Stromal cell of bone marrow (primary cell): Measurements from ENCODE around the gene GPRC6A.

Experiments used
- DNase-seq: peaks from one replicate; pipeline ENCODE4 v3.0.0-alpha.2; 2012; ENCODE audit warnings: low read depth

Gene GPRC6A

DNA sequence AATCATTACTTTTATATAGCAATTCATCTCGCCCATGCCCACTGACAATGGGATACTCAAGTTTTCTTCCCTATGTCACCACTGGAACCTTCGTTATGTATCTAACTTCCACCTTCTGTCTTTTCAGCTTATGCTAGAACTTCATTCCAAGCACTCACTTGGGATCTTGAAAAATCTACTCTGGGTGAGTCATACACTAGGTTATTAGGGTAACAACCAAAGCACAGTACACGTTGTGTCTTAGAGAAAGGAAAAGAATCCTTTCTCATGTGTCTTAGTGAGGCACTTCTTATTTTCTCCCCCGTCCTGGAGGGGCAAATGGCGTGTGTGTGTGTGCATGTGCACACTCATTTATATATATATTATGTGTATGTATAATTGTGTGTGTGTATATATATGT is 45.0 kb downstream of the GPRC6A start:
- DNase-seq: no peak

DNA sequence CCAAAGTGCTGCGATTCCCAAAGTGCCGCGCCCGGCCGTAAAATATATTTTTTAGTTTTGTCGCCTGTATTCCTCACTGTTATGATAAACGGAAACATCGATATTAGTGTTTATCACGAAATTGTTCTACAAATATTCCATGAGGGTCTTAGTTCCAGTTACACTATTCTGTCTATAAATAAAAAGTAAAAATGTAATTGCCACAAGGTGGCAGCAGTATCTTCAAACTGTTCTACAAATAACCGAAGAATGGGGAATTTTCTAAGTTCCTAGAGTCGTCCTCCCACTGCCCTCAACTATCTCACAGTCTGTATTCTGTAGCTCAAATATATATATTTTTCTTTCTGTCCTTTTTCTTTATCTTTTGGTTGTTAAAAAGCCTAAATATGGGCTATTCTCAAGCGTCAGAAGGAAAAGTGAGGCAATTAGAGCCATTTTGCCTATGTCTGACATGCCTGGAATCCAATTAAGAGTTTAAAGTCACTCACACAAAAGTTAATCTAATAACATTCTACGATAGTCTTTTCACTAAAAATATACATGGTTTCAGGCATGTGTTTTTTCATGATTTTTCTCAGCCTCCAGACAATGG is 49.2 kb downstream of the GPRC6A start:
- peak; percentile 12 for DNase-seq

DNA sequence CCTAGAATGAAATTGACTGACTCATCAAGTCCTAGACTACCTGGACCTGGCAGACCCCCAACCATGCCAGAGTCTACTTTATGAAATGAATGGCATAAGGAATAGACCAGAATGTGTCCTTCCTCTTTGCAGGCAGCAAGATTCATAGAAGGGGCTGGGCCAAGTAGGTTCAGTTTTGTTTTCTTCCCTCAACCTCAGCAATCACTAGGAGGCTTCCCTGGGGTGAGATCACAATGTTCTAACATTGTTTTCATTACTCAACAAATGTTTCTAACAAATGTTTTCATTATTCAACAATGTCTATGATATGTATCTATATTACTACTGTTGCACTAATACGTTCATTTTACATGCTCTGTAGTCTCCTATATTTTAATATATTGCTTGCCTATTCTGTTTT is 55.0 kb downstream of the GPRC6A start:
- DNase-seq: no peak

DNA sequence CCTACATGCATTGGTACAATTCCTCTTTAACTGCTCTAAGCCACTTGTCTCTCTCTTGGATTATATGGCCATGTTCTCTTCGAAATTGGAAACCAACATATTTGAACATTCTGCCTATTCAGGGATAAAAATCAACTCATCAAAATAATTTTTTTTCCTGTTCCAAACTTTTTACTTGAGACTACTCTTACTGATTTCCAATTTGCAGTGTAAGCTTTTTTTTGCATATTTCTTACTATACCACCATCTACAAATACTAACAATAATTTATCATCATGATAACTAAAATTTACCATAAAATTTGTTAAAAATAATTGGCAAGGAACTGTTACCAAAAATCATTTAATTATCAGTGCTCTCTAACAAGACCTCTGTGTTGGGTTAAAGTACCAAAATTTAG is 56.4 kb downstream of the GPRC6A start:
- DNase-seq: no peak

DNA sequence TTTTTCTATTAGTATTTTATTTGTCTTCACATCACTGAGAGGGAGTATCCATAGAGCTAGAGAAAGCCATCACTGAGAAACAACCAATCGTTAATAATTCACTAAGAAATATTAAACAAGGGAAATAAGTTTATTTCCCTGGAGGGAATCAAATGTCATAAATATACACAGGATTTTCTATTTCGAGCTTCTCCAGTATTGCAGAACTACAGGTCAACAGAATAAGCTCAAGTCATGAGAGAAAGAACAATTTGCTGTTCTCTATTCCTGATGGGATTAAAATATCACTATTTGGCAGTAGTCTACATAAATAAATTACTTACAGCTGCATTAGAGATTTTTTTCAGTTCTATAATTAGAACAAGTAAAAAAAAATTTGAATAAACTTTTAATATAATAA is 61.2 kb downstream of the GPRC6A start:
- DNase-seq: no peak

DNA sequence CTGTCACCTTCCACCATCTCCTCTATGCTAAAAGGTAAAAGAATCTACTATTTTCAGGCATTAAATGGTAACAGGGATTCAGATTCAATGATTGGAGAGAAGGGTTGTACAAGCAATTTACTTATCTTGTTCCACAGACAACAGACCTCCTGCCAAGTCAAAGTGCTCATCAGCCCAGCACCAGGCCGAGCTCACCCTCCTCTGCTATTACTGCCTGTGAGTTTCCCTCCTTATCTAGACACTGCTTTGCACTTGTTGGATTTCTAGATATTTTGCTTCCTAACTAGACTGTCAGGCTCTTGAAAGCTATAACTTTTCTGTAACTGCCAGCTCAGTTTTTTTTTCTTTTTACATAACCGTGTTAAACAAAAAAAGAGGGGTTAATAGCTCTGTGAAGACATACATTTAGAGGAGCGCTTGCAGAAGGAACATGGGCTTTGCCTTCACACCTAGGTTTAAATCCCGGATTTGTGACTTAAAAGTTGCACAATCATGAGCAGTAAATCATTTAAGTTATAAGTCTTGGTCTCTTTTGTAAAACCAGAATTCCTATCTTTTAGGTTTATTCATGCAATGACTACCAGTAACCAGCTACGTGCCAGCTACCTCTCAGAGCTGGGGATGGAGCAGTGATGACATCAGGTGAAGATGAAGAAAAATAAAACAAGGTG is 62.2 kb downstream of the GPRC6A start:
- DNase-seq: no peak

DNA sequence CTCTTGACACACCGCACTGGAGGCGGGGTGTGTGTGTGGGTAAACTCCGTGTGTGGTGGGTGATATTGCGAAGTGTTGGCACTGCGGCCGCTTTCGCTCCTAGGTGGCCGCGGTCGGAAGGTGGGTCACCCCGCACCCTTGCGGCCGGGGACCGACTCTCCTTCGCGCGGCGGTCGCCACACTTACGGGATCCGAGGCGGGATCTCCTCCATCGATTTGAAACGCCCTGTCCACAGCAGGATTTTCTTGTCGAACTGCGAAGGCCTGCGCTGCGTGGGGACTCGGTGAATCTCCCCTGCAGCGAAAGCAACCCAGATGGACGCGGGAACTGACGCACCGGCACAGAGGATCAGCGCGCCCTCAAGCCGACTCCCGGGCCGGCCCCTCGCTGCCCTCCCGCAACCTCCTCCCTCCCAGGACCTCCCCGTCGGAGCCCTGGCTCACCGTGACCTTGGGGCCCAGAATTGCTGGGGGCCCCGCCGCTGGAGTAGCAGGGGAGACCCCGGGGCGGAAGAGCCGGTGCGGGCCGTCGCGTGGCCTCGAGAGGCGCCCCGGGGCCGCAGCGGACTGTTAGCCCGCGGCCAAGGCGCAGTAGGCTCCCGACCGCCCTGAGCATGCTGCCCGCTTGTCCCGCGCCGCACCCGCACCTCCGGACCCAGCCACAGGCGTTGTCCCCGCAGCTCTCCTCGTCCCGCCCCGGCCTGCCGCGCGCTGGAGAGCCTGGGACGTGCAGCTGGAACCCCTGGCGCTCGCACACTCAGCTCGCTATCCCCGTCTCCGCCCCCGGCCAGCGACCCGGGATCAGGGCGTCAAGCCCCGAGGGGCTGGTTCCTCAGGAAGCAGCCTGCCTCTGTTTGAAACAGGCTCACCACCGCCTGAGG is 63.7 kb downstream of the GPRC6A start, which contains the start of gene FAM162B:
Gene FAM162B (minus strand): TSS at position 759 of the 881 bp plus-strand sequence. CDS start 143 bp downstream, at position 616.
- DNase-seq: no peak

DNA sequence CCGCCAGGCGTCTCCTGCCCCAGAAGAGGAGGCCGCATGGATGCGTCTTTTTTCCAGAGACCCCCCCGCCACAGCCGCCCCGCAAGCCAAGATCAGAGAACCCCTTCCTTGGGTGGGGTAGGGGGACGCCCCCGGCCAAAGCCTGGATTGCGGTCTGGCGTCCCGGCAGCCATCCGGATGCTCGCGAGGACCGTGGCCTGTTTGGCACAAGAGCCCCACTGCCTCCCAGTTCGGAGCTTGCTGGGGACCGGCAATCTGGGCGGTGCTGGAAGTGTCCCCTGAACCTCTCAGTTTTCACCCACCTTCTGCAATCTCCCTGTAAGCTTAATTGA is 64.3 kb downstream of the GPRC6A start:
- DNase-seq: no peak

DNA sequence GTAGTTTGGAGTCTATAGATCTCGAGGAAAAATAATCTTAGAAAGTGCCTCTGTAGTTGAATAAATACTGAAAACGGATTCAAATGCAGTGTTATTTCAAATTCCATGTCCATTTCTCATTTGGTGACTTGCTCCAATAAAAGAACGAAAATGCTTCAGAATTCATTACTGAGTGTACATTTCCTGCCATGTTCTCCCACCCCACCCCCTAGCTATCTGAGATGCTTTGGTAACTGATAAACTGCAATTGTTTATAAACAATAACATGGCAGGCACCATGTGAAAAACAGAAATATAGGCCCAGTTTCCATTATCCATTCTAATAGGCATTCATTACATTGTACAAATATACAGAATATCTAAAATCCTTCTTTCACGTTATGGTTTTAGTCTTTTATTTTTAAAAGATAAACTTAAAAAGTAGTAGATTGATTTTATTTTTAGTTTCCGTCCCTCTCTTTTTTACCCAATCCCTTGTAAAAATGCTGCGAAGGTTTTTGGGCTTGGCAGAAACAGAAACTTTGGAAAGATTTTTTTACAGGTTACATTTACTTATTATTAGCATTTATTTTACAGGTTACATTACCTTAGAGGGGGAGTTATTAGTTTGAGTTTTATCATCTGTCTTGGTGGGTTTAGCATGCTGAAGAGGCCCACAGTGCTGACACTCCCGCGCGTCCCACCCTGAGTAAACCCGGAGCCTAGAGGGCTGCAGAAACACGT is 64.8 kb downstream of the GPRC6A start:
- no peak for DNase-seq

DNA sequence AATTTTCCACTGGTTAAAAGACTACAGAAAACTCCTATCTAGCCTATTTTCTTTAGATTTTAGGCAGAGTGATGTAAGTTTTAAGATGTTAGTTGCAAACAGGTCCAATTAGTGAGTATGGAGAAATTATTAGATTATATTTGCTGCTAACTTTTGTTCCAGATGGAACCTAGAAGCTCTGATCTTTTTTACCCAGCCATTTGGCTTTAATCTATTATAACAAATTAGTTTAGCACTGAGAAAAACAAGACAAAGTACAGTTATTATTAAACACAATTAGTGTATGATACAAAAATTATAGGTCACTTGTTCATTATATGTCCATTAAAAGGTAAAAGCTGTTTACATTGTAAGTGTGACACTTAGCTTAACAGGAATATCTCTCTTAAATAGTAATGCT is 65.8 kb downstream of the GPRC6A start:
- DNase-seq: no peak

DNA sequence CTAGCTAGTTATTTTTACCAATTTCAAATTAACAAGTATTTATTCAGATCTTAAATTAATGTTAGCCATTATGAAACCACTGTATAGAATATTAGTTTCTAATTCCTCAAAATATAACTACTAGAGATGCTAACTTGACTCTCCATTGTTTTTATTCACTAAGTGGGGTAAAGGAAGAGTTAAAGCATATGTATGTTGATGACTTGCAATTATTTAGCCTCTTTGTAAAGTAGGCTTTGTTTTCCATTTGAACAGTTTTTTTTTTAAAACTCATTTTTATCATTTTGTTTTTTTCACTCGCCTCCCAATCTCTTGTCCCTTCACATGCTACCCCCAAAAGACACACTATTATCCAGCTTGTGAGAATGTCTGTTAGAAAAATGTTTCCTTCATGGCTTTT is 66.6 kb downstream of the GPRC6A start:
- no peak for DNase-seq

DNA sequence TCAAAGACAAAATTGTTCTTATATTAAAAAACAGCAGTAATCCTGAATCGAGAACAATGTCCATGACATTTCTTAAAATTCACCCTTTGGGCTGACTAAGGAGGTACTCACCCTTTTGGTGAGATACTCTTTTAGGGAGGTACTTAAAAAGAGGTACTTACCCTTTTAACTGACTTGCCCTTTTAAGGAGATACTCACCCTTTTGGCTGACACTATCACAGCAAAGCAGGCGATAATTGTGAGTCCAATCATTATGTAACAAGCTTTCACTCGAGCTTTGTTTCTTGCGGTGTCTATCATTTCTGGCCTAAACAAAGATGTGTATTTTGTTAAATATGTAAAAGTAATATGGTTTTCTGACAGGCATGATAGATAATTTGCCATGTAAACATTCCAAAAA is 67.1 kb downstream of the GPRC6A start:
- no peak for DNase-seq

DNA sequence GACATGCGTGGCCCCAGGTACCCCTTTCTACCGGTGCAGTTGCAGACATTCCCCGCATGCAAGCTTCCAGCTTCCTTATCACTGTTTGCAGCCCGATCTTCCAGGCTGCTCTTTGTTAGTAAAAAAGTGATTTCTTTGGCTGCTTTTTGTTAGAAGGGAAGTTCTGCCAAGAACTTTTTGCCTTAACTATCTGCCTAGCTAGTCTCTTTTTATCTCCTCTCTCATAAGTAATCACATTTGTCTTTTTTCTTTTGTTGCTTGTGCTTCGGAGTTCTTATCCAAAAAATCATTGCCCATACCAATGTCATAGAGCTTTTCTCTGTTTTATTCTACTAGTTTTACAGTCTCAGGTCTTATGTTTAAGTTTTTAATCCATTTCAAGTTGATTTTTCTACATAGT is 83.7 kb downstream of the GPRC6A start:
- no peak for DNase-seq
